Measurements from ENCODE around the gene MBNL1. TPM values are rescaled to one million over a fixed set of nuclear protein-coding genes. Genes with fewer than 3 reads are reported as not detected.

Gene MBNL1
- total and polyA plus RNA-seq, 3 donors from 2014 or later, result 36.5 to 167 (median 145) TPM

DNA sequence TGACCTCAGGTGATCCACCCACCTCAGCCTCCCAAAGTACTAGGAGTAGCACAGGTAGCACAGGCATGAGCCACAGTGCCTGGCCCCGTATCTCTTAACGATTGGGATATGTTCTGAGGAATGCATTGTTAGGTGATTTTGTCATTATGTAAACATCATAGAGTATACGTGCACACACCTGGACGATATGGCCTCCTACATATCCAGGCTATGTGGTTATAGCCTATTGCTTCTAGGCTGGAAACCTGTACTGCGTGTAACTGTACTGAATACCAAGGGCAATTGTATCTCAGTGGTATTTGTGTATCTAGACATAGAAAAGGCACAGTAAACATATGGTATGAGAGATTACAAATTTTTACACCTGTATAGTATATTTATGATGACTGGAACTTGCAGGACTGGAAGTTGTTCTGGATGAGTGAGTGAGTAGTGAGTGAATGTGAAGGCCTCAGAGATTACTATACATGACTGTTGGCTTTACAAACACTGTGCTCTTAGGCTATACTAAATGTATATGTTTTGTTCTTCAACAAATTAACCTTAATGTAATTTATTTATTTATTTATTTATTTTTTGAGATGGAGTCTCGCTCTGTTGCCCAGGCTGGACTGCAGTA is 120.7 kb downstream of the MBNL1 start:
- Histone ChIP-seq H3K36me3 (ENCODE audit: low read depth, missing control alignments) (no peaks in the 10 kb centered on the region), H3K27ac (no peak overlapping the region), H3K27me3 (no peaks in the 10 kb centered on the region), H3K4me1 (peaks cover 15% of the 10 kb centered on the region), H3K9me3 (no peaks in the 10 kb centered on the region), H3K4me3 (no peak overlapping the region)
- intact Hi-C loops (cut with DNase I; ENCODE audit: low total_unique reads), result no loop called here
- no peak for TF ChIP-seq POLR2A (IDR thresholded peaks at IDR 0.05)
- 93 to 95% methylated on average over 6 of the region's 6 CpGs for WGBS, 2 donors
- no peak for DNase-seq

DNA sequence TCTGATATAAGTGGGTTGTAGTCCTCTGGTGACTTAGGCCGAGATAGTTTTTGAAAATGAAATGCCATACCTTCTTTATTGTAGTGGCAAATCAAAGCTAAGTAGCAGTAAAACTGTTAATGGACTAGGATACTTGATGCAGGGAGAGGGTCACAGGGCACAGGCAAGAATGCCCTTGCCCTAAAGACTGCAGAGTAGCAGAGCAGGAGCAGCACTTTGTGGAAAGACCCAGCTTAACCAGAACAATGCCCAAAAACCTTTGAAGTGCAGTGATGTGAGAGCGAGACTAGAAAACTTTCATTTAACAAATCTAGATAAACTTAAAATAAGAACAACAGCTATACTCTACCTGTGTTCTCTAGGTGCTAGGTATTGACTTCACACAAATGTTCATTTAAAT is 121.9 kb downstream of the MBNL1 start:
- no peaks in the 10 kb centered on the region for H3K36me3 ChIP-seq (ENCODE audit: low read depth, missing control alignments)
- intact Hi-C loops (cut with DNase I; ENCODE audit: low total_unique reads), result no loop called here
- no peak for DNase-seq
- H3K4me1 ChIP-seq, result peaks cover 7% of the 10 kb centered on the region
- TF ChIP-seq, protein P1, sequence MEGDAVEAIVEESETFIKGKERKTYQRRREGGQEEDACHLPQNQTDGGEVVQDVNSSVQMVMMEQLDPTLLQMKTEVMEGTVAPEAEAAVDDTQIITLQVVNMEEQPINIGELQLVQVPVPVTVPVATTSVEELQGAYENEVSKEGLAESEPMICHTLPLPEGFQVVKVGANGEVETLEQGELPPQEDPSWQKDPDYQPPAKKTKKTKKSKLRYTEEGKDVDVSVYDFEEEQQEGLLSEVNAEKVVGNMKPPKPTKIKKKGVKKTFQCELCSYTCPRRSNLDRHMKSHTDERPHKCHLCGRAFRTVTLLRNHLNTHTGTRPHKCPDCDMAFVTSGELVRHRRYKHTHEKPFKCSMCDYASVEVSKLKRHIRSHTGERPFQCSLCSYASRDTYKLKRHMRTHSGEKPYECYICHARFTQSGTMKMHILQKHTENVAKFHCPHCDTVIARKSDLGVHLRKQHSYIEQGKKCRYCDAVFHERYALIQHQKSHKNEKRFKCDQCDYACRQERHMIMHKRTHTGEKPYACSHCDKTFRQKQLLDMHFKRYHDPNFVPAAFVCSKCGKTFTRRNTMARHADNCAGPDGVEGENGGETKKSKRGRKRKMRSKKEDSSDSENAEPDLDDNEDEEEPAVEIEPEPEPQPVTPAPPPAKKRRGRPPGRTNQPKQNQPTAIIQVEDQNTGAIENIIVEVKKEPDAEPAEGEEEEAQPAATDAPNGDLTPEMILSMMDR (IDR thresholded peaks at IDR 0.05), result no peak
- no peak for TF ChIP-seq POLR2A (IDR thresholded peaks at IDR 0.05)
- 88 to 92% methylated on average over 2 of the region's 2 CpGs for WGBS, 2 donors
- no peaks in the 10 kb centered on the region for H3K9me3 ChIP-seq
- H3K27me3 ChIP-seq, result no peaks in the 10 kb centered on the region
- no peak overlapping the region for H3K27ac ChIP-seq
- H3K4me3 ChIP-seq, result no peak overlapping the region

DNA sequence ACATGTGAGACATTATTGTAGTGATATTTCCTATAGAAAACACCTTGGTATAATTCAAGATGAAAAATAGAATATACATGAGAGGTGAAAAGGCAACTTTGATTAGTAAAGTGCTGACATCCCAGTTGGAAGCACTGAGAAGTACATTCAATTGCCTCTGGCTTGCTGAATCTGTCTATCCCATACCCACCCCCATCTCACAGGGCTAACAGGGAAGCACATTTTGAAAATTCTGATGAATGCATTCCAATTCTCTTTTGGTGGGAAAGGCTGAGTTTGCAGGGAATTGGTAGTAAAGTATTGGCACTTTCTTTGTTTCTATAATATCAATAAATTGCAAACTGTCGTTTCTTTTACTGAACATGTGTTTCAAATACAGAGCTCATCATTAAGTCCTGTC is 122.9 kb downstream of the MBNL1 start:
- no peak for DNase-seq
- no peak overlapping the region for H3K4me3 ChIP-seq
- no peaks in the 10 kb centered on the region for H3K9me3 ChIP-seq
- no peaks in the 10 kb centered on the region for H3K27me3 ChIP-seq
- no peaks in the 10 kb centered on the region for H3K36me3 ChIP-seq (ENCODE audit: low read depth, missing control alignments)
- no peak overlapping the region for H3K27ac ChIP-seq
- intact Hi-C loops (cut with DNase I; ENCODE audit: low total_unique reads), result no loop called here
- 84 to 87% methylated on average over 1 of the region's 1 CpG for WGBS, 2 donors
- TF ChIP-seq, protein P1 (IDR thresholded peaks at IDR 0.05), result no peak
- no peak for TF ChIP-seq POLR2A (IDR thresholded peaks at IDR 0.05)
- peaks cover 7% of the 10 kb centered on the region for H3K4me1 ChIP-seq

DNA sequence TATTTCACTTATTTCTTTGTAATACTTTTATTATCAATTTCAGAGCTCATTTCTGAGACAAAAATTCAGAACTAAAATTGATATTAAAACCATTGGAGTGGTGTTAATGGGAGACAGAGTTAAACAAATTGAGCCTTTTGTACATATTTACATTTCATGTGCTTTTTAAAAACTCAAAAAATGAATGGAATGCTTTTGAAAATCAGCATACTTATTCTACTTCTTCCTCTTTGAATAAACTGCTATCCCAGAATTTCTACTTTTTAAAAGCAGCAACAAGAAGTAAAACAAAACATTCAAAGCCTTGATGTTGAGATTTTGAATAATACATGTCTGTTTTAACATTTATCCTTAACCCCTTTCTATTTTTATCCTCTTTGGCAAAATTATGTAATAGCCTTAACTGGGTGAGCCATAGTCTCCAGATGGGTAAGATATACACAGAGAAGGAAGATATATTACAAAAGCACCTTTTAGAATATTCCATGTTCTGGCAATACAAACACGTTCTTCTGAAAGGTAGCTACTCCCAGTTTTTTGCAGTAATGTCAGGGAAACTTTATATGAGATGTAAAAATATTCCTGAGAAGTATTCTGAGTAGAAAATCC is 123.6 kb downstream of the MBNL1 start:
- H3K36me3 ChIP-seq (ENCODE audit: low read depth, missing control alignments), result no peaks in the 10 kb centered on the region
- no peak for DNase-seq
- H3K27ac ChIP-seq, result no peak overlapping the region
- WGBS, 2 donors, result 49 to 55% methylated on average over 1 of the region's 1 CpG
- H3K9me3 ChIP-seq, result no peaks in the 10 kb centered on the region
- peaks cover 7% of the 10 kb centered on the region for H3K4me1 ChIP-seq
- intact Hi-C loops (cut with DNase I; ENCODE audit: low total_unique reads), result no loop called here
- H3K27me3 ChIP-seq, result no peaks in the 10 kb centered on the region
- no peak overlapping the region for H3K4me3 ChIP-seq
- TF ChIP-seq, protein P1 (IDR thresholded peaks at IDR 0.05), result no peak
- no peak for TF ChIP-seq POLR2A (IDR thresholded peaks at IDR 0.05)

DNA sequence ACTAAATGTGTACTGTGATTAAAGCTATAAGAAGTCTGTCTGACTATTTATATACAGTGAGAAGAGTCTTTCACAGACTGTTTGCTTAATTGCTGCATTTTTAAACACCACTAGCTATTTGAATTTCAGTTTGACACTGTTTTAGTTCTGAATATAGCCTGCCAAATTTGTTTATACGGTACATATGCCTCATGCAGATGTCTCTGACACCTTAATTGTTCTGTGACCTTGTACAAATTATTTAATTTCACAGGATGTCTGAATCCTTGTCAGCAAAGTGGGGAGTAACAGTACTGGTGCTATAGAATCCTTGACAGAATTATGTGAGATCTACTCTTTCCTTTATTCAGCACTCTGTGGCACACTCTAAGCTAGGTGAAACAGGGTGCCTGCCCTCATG is 125.5 kb downstream of the MBNL1 start:
- intact Hi-C loops (cut with DNase I; ENCODE audit: low total_unique reads), result no loop called here
- H3K4me1 ChIP-seq, result peaks cover 16% of the 10 kb centered on the region
- TF ChIP-seq POLR2A (IDR thresholded peaks at IDR 0.05), result no peak
- TF ChIP-seq, protein P1 (IDR thresholded peaks at IDR 0.05), result no peak
- WGBS, 2 donors, result 78% methylated on average over 1 of the region's 1 CpG
- DNase-seq, result no peak
- H3K9me3 ChIP-seq, result no peaks in the 10 kb centered on the region
- no peaks in the 10 kb centered on the region for H3K27me3 ChIP-seq
- H3K4me3 ChIP-seq, result no peak overlapping the region
- no peak overlapping the region for H3K27ac ChIP-seq
- no peaks in the 10 kb centered on the region for H3K36me3 ChIP-seq (ENCODE audit: low read depth, missing control alignments)

All from testis (tissue), 3 donors.